Activated CD8-positive, alpha-beta T cell treated with anti-CD3 and anti-CD28 coated beads, Interleukin-2, amount 10 ng/mL, durations not matched to agents 7 days and 5 days (primary cell): ENCODE results near the gene PGAP3. TPM values are rescaled to one million over a fixed set of nuclear protein-coding genes. Genes with fewer than 3 reads are reported as not detected.

Experiments
- ATAC-seq: fragments of 150-1000 bp; cut with Tn5 transposase; one replicate; pipeline ENCODE4 v1.10.0; 2021; ENCODE audit warnings: moderate library complexity
- CTCF ChIA-PET: fragments of 350-600 bp; sonication (Branson Sonifier 250); formaldehyde crosslinking; loops from one replicate; lab custom pipeline; 2021; ENCODE audit warnings: antibody characterized with exemption; lab: Charles Lee
- POLR2A ChIA-PET: fragments of 350-600 bp; sonication (Branson Sonifier 250); formaldehyde crosslinking; loops from one replicate; lab custom pipeline; 2021; ENCODE audit warnings: antibody characterized with exemption; lab: Charles Lee
- DNase-seq: peaks from one replicate; pipeline ENCODE4 v3.0.0-alpha.2; 2020
- H3K27ac Mint-ChIP-seq: one replicate; pipeline ENCODE4 v1.8.0; 2021; ENCODE audit warnings: mild to moderate bottlenecking, mixed read lengths
- H3K27me3 Mint-ChIP-seq: one replicate; pipeline ENCODE4 v1.8.0; 2021; ENCODE audit warnings: low read depth, mixed read lengths
- H3K36me3 Mint-ChIP-seq: one replicate; pipeline ENCODE4 v1.8.0; 2021; ENCODE audit warnings: low read depth, mixed read lengths
- H3K4me1 Mint-ChIP-seq: one replicate; pipeline ENCODE4 v1.8.0; 2021; ENCODE audit warnings: low read depth, mixed read lengths
- H3K4me3 Mint-ChIP-seq: one replicate; pipeline ENCODE4 v1.8.0; 2021; ENCODE audit warnings: mild to moderate bottlenecking, mixed read lengths
- H3K9me3 Mint-ChIP-seq: one replicate; pipeline ENCODE4 v1.8.0; 2022; ENCODE audit warnings: mixed read lengths; ENCODE audit not compliant: insufficient read depth
- total RNA-seq, 2 experiments: library from RNA; stranded (reverse); gene quantifications; one replicate each; pipeline ENCODE4 v1.2.3, GENCODE V29; 2021

Gene PGAP3
- total RNA-seq, 2 experiments from 2014 or later = 12.3 to 14.7 TPM

GRCh38 chr17:39641097-39641496 is 46.8 kb downstream of the PGAP3 start:
- H3K4me1 Mint-ChIP-seq = peaks cover 77% of the 10 kb centered on the region
- H3K36me3 Mint-ChIP-seq = peaks cover 13% of the 10 kb centered on the region
- no peak overlapping the region for H3K27ac Mint-ChIP-seq
- H3K27me3 Mint-ChIP-seq = no peaks in the 10 kb centered on the region
- no peak for DNase-seq
- POLR2A ChIA-PET = interaction anchor here (0.6 kb wide), 1 partner anchor 332 kb away, joined by 3 read pairs; no protein-coding TSS in a partner anchor
- CTCF ChIA-PET = interaction anchor here (9.8 to 10.6 kb wide), 2 partner anchors 12 to 19 kb away, joined by 97 to 115 read pairs; no protein-coding TSS in a partner anchor
- H3K4me3 Mint-ChIP-seq = no peak overlapping the region
- no peaks in the 10 kb centered on the region for H3K9me3 Mint-ChIP-seq
- ATAC-seq = no peak

- CTCF ChIA-PET = interaction anchor here (9.8 to 10.6 kb wide), 2 partner anchors 13 to 19 kb away, joined by 97 to 115 read pairs; no protein-coding TSS in a partner anchor
Observed at GRCh38 chr17:39640591-39641031, 47.2 kb downstream of the PGAP3 start.

GRCh38 chr17:39639566-39640458 is 48.0 kb downstream of the PGAP3 start:
- DNase-seq (no peak), ATAC-seq (no peak)
- Mint-ChIP-seq H3K27ac (peak overlapping the region; percentile 32), H3K4me3 (peak overlapping the region; percentile 28), H3K9me3 (no peaks in the 10 kb centered on the region), H3K4me1 (peaks cover 81% of the 10 kb centered on the region), H3K36me3 (peaks cover 10% of the 10 kb centered on the region), H3K27me3 (no peaks in the 10 kb centered on the region)
- ChIA-PET CTCF (interaction anchor here (9.8 to 10.6 kb wide), 2 partner anchors 14 to 18 kb away, joined by 97 to 115 read pairs; no protein-coding TSS in a partner anchor), POLR2A (interaction anchor here (1.8 kb wide), 1 partner anchor 48 kb away, joined by 5 read pairs; the partner anchor contains the start of gene PGAP3)

More at GRCh38 chr17:39640591-39641031, 47.2 kb downstream of the PGAP3 start:
- Mint-ChIP-seq H3K9me3 (no peaks in the 10 kb centered on the region), H3K4me1 (peaks cover 82% of the 10 kb centered on the region), H3K36me3 (peaks cover 12% of the 10 kb centered on the region), H3K27ac (peak overlapping the region; percentile 34), H3K4me3 (peak overlapping the region; percentile 23), H3K27me3 (no peaks in the 10 kb centered on the region)
- no peak for DNase-seq
- POLR2A ChIA-PET = no interaction called here
- ATAC-seq = no peak

GRCh38 chr17:39639043-39639442 is 48.8 kb downstream of the PGAP3 start:
- Mint-ChIP-seq H3K4me3 (no peak overlapping the region), H3K4me1 (peaks cover 82% of the 10 kb centered on the region), H3K27me3 (no peaks in the 10 kb centered on the region), H3K27ac (no peak overlapping the region), H3K36me3 (peaks cover 10% of the 10 kb centered on the region), H3K9me3 (no peaks in the 10 kb centered on the region)
- DNase-seq = no peak
- ChIA-PET POLR2A (interaction anchor here (1.8 kb wide), 1 partner anchor 49 kb away, joined by 5 read pairs; the partner anchor contains the start of gene PGAP3), CTCF (interaction anchor here (2.0 to 10.6 kb wide), 3 partner anchors 14 to 91 kb away, joined by 6 to 115 read pairs (median 97); partner anchors contain the start of gene MIEN1)
- ATAC-seq = no peak

- ChIA-PET POLR2A (interaction anchor here (0.9 to 1.8 kb wide), 2 partner anchors 10 to 50 kb away, joined by 5 read pairs; partner anchors contain the start of gene PGAP3), CTCF (interaction anchor here (1.2 to 10.6 kb wide), 6 partner anchors 15 to 92 kb away, joined by 5 to 115 read pairs (median 8); partner anchors contain the start of genes MIEN1 and PNMT)
- DNase-seq (no peak), ATAC-seq (no peak)
- Mint-ChIP-seq H3K4me1 (peaks cover 77% of the 10 kb centered on the region), H3K9me3 (no peaks in the 10 kb centered on the region), H3K36me3 (peaks cover 10% of the 10 kb centered on the region), H3K27ac (peak overlapping the region; percentile 81), H3K27me3 (no peaks in the 10 kb centered on the region), H3K4me3 (peak overlapping the region; percentile 92)
Observed at GRCh38 chr17:39638317-39638716, 49.5 kb downstream of the PGAP3 start.

- Mint-ChIP-seq H3K4me3 (peak within 1 kb of the TSS; percentile 92), H3K4me1 (peaks cover 68% of the 10 kb centered on the region), H3K27ac (peak within 1 kb of the TSS; percentile 81), H3K36me3 (peaks cover 10% of the 10 kb centered on the region), H3K9me3 (no peaks in the 10 kb centered on the region), H3K27me3 (no peaks in the 10 kb centered on the region)
- ChIA-PET CTCF (interaction anchor here (1.2 to 10.6 kb wide), 6 partner anchors 16 to 93 kb away, joined by 5 to 115 read pairs (median 8); partner anchors contain the start of genes MIEN1 and PNMT), POLR2A (interaction anchor here (0.7 to 1.1 kb wide), 3 partner anchors 11 to 117 kb away, joined by 3 to 5 read pairs (median 4); no protein-coding TSS in a partner anchor)
- ATAC-seq (peak; percentile 90), DNase-seq (peak; percentile 94)
Observed at GRCh38 chr17:39636927-39637736, 50.7 kb downstream of the PGAP3 start, which contains the start of gene STARD3. Gene STARD3, plus strand, starts transcription at chr17:39637144. Its CDS starts 16,388 bp downstream, at chr17:39653532.

GRCh38 chr17:39636587-39636926 is 51.3 kb downstream of the PGAP3 start:
- peak overlapping the region; percentile 92 for H3K4me3 Mint-ChIP-seq
- DNase-seq (no peak), ATAC-seq (peak; percentile 8)
- H3K4me1 Mint-ChIP-seq = peaks cover 69% of the 10 kb centered on the region
- H3K36me3 Mint-ChIP-seq = peaks cover 10% of the 10 kb centered on the region
- POLR2A ChIA-PET = interaction anchor here (1.1 kb wide), 1 partner anchor 117 kb away, joined by 3 read pairs; no protein-coding TSS in a partner anchor
- H3K9me3 Mint-ChIP-seq = no peaks in the 10 kb centered on the region
- H3K27me3 Mint-ChIP-seq = peaks cover 6% of the 10 kb centered on the region
- CTCF ChIA-PET = interaction anchor here (1.2 to 10.6 kb wide), 4 partner anchors 15 to 208 kb away, joined by 3 to 115 read pairs (median 53); partner anchors contain the start of gene PNMT
- peak overlapping the region; percentile 81 for H3K27ac Mint-ChIP-seq

GRCh38 chr17:39635614-39636176 is 52.2 kb downstream of the PGAP3 start:
- H3K27me3 Mint-ChIP-seq = peaks cover 9% of the 10 kb centered on the region
- no peak overlapping the region for H3K27ac Mint-ChIP-seq
- peaks cover 68% of the 10 kb centered on the region for H3K4me1 Mint-ChIP-seq
- ChIA-PET POLR2A (no interaction called here), CTCF (interaction anchor here (1.1 to 10.6 kb wide), 10 partner anchors 10 to 391 kb away, joined by 3 to 189 read pairs (median 8); no protein-coding TSS in a partner anchor)
- peak overlapping the region; percentile 92 for H3K4me3 Mint-ChIP-seq
- DNase-seq = no peak
- no peak for ATAC-seq
- H3K36me3 Mint-ChIP-seq = peaks cover 10% of the 10 kb centered on the region
- no peaks in the 10 kb centered on the region for H3K9me3 Mint-ChIP-seq

- Mint-ChIP-seq H3K9me3 (no peaks in the 10 kb centered on the region), H3K27ac (no peak overlapping the region), H3K36me3 (peaks cover 8% of the 10 kb centered on the region), H3K27me3 (peaks cover 14% of the 10 kb centered on the region), H3K4me1 (peaks cover 56% of the 10 kb centered on the region), H3K4me3 (no peak overlapping the region)
- ChIA-PET POLR2A (interaction anchor here (1.5 kb wide), 1 partner anchor 12 kb away, joined by 3 read pairs; no protein-coding TSS in a partner anchor), CTCF (interaction anchor here (0.7 to 6.5 kb wide), 25 partner anchors 8 to 435 kb away, joined by 3 to 189 read pairs (median 4); partner anchors contain the start of genes MIEN1, PGAP3, PSMD3 and RPL19)
- DNase-seq (peak; percentile 44), ATAC-seq (no peak)
Observed at GRCh38 chr17:39634384-39634871, 53.4 kb downstream of the PGAP3 start.

- ATAC-seq = no peak
- no peak for DNase-seq
- peaks cover 20% of the 10 kb centered on the region for H3K27me3 Mint-ChIP-seq
- H3K4me3 Mint-ChIP-seq = no peak overlapping the region
- CTCF ChIA-PET = interaction anchor here (0.8 to 6.5 kb wide), 15 partner anchors 9 to 442 kb away, joined by 3 to 189 read pairs (median 4); partner anchors contain the start of genes MIEN1 and PGAP3
- POLR2A ChIA-PET = interaction anchor here (1.0 to 1.5 kb wide), 3 partner anchors 11 to 54 kb away, joined by 3 read pairs; partner anchors contain the start of gene PGAP3
- peak overlapping the region; percentile 66 for H3K27ac Mint-ChIP-seq
- H3K4me1 Mint-ChIP-seq = peaks cover 50% of the 10 kb centered on the region
- no peaks in the 10 kb centered on the region for H3K9me3 Mint-ChIP-seq
- H3K36me3 Mint-ChIP-seq = peaks cover 8% of the 10 kb centered on the region
Observed at GRCh38 chr17:39633570-39634183, 54.2 kb downstream of the PGAP3 start.
